GM19328 (cell line): Measurements from ENCODE around the gene INHBC.
"Not testable (repeated sequence)": the region's sequence is repeated elsewhere in the genome, so short reads cannot be mapped to it uniquely, and the experiment has no call there.

Experiments
- ATAC-seq: cut with Tn5 transposase; IDR thresholded peaks from one replicate; pipeline ENCODE4 v1.9.1; 2021; ENCODE audit warnings: mild to moderate bottlenecking, moderate library complexity; ENCODE audit not compliant: unreplicated experiment

Gene INHBC

DNA sequence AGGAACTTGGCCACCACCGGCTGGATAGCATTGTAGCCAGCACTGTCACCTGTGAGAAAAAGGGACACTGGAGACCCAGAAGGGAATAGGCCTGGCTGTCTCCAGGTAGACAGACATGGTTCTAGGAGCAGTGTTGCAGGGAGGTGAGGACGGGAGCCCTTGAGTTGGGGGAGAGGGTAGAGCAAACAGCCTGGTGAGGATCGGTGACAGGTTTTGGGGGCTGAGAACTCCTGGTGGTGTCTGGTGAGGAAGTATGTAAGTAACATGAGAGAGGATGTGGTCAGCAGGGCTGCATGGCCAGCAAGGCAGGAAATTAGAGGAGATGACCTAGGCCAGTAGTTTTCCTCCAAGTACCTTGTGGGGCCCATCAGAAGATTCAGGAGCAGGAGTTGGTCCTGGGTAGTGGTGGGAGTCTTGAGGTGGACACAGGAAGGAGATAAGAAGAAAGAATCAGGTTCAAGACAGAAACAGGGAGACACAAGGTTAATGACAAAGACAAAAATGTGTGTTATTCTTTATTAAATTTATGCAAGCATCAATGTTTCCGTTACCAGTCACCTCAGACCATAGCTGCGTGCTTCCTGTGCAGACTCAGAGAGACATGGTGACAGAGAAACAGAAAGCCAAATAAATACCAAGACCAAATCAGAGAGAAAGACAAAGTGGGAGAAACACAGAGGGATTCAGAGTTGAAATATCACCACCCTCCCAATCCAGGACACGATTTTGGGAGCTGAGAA is 45.0 kb downstream of the INHBC start, which contains the start of gene ARHGAP9:
Gene ARHGAP9 (minus strand): TSS at position 491 of the 740 bp plus-strand sequence. CDS start 460 bp downstream, at position 31.
- ATAC-seq: no peak

DNA sequence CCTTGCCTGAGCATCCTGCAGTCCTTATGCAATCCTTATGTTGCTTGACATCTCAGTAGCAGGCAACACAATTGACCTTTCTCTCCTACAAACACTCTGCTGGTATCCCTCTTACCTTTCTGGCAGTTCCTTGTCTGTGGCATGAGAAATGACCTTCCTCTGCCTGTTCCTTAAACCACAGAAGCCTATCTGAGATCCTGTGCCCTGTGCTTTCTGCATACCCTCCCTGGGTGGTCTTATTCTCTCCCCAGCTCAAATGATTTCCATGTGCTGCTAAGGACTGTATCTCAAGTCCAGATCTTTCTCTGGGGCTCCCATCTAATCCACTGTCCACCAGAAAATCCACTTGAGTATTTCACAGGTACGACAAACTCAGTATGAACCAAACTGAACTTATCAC is 47.1 kb downstream of the INHBC start:
- ATAC-seq: no peak

DNA sequence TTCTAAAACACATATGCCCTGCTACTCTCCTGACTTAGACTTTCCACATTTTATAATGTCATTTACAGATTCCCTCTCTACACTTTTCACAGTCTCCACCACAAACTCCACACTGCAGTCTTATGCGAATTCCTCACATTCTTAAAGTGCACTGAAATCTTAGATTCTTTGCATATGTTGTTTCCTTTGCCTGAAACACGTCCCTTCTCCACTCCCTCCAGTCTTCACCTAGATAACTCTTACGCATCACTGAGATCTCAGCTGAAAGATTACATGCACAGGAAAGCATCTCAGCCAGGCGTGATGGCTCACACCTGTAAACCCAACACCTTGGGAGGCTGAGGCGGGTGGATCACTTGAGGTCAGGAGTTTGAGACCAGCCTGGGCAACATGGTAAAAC is 48.9 kb downstream of the INHBC start:
- no peak for ATAC-seq

DNA sequence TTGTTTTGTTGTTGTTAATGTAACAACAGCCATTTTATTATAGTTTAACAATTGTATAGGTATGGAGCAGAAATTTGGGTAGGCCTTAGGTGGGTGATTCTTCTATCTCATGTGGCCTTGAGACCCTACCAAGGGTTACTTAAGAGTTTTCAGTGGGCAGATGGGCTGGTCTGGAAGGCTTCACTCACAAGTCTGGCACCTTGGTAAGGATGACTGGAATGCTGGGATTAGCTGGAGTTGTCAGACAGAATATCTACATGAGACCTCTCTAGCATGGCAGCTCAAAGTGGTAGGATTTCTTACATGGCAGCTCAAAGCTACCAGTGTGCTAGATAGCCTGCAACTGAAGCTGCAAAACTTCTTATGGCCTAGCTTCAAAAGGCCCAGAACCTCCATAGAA is 51.1 kb downstream of the INHBC start:
- ATAC-seq: no peak

DNA sequence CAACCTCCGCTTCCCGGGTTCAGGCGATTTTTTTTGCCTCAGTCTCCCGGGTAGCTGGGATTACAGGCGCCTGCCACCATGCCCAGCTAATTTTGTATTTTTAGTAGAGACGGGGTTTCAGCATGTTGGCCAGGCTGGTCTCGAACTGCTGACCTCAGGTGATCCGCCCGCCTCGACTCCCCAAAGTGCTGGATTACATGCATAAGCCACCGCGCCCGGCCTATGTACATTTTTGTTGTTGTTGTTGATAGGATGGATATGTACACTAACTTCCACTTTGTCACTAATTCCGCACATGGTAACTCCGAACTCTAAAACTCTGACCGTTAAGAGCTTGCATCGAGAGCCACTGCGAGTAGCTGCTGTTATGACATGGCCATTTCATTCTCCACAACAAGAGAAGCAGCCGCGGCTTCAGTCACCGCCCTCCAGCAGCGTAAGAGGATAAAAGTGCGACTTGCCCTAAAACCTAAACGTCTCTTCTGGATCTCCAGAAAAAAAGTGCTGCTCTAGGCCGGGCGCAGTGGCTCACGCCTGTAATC is 52.5 kb downstream of the INHBC start:
- ATAC-seq: no peak

DNA sequence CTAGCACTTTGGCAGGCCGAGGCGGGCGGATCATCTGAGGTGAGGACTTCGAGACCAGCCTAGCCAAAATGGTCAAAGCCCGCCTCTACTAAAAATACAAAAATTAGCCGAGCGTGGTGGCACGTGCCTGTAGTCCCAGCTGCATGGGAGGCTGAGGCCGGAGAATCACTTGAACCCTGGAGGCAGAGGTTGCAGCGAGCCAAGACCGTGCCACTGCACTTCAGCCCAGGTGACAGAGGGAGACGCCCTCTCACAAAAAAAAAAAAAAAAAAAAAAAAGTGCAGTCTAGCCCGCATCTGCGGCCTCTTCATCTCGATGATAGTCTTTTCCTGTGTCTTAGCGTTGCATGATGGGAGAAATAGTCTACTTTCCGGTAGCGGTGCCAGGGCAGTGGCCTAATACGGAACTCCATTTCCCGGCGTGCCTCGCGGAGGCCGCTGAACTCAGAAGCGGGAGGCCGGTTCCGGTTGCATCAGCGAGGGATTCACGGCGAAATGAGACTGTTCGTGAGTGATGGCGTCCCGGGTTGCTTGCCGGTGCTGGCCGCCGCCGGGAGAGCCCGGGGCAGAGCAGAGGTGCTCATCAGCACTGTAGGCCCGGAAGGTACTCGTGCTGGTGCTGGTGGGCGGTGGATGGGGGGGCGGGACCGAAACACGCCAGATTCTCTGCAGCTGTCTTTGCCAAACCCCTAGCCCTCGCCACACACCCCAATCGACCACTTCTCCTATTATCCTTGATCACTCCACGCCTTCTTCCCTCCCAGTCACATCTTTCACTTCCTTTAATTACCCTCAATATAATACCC is 53.2 kb downstream of the INHBC start, which contains the start of gene MARS1:
Gene MARS1 (plus strand): TSS at position 472 of the 805 bp plus-strand sequence. CDS start 23 bp downstream, at position 495.
- peak; percentile 98 for ATAC-seq

DNA sequence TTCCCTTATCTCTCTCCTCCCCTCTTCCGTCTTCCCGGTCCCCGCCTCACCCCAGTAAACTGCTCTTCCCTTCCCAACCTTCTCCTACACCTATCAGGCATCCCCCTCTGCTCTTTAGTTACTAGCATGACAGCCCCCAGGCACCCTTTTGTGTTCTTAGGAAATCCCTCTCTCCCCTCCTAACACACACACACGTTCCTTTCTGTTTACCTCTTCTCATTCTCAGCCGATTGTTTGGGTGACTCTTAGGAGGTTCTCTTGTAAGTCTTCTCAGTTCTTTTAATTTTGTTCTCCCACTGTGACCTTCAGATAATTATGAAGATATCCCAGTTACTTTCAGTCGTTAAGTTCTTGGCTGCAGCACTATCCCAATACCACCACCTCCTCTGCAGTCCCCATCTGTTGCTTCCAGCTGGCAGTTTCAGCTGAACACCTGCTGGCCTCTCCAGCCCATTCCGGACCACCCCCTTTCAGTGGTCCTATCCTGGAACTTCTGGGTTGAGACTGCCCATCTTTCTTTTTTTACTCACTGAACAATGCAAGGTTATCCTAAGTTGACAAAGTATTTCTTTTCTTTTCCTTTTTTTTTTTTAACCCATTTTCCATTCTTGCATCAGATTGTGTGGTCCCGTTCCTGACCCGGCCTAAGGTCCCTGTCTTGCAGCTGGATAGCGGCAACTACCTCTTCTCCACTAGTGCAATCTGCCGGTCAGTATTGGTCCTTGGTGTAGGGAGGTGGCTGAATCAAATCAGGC is 54.0 kb downstream of the INHBC start:
- no peak for ATAC-seq

DNA sequence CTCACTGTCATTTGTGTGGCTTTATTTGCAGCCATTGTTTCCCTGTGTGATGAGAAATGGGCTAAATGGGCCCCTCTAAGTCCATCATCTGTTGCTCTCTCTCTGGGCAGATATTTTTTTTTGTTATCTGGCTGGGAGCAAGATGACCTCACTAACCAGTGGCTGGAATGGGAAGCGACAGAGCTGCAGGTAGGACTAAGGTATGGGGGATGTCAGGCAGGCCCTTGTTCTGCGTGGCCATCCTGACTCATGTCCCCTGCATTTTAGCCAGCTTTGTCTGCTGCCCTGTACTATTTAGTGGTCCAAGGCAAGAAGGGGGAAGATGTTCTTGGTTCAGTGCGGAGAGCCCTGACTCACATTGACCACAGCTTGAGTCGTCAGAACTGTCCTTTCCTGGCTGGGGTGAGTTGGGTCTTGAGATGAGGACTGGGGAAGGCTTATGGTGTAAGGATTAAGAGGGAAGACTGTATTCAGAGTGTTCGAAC is 54.6 kb downstream of the INHBC start:
- no peak for ATAC-seq

DNA sequence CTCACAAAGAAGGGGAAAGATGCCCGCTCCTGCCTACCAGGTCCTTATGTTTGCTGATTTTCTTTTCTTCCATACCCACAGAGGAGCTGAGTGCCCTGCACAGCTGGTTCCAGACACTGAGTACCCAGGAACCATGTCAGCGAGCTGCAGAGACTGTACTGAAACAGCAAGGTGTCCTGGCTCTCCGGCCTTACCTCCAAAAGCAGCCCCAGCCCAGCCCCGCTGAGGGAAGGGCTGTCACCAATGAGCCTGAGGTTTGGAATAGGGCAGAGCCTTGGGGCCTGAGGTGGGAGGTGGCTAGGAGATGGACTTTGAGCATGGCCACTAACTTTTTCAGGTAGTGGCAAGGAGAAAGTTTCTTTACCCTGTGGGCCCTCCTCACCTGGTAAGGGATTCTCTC is 55.5 kb downstream of the INHBC start:
- no peak for ATAC-seq

DNA sequence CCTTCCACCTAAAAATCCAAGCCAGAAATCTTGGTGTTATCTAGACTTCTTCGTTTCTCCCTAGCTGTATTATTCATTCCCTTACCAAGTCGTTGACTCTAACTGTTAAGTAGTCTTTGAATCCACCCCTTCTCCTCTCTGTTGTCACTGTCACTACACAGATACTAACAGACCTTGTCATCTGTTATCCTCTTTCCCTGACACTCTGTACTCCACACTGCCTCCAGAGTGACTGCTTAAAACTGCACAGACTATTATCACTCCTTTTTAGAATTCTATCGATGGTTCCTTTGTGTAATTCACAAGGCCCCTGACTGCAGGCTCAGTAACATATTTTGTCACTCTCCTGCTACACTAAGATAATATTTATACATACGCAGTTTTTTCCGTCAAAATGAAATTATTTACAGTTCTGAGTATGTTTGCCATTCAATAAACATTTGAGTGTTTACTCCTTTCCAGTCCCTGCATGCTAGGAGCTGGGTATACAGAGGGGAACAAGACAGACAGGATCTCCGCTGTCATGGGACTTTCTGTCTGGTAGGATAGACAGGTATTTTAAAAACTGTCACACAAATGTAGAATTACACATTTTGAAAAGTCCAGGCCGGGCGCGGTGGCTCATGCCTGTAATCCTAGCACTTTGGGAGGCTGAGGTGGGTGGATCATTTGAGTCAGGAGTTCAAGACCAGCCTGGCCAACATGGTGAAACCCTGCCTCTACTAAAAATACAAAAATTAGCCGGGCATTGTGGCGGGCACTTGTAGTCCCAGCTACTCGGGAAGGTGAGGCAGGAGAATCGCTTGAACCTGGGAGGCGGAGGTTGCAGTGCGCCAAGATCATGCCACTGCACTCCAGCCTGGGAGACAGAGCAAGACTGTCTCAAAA is 57.1 kb downstream of the INHBC start:
- no peak for ATAC-seq

DNA sequence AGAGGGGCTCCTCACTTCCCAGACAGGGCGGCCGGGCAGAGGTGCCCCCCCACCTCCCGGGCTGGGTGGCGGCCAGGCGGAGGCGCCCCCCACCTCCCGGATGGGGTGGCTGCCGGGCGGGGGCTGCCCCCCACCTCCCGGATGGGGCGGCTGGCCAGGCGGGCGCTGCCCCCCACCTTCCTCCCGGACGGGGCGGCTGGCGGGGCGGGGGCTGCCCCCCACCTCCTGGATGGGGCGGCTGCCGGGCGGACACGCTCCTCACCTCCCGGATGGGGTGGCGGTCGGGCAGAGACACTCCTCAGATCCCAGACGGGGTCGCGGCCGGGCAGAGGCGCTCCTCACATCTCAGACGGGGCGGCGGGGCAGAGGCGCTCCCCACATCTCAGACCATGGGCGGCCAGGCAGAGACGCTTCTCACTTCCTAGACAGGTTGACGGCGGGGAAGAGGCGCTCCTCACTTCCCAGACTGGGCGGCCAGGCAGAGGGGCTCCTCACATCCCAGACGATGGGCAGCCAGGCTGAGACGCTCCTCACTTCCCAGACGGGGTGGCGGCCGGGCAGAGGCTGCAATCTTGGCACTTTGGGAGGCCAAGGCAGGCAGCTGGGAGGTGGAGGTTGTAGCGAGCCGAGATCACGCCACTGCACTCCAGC is 60.6 kb downstream of the INHBC start:
- not testable (repeated sequence) for ATAC-seq

DNA sequence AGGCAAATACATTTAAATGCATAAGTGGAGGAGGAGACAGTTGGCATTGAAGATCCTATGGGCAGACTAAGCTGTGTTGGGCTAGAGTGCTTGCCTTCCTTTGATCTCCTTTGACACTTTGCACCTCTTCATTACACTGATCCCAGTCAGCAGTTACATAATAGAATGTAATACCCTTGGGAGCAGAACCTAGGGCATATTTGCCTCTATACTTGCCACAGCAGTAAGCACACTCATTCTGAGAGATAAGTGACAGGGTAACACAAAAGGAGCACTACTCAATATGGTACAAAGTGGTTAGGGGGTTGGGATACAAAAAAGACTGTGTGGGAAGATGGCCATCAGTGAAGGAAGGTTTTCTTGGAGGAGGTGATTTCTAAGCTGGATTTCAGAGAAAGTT is 62.2 kb downstream of the INHBC start:
- no peak for ATAC-seq

DNA sequence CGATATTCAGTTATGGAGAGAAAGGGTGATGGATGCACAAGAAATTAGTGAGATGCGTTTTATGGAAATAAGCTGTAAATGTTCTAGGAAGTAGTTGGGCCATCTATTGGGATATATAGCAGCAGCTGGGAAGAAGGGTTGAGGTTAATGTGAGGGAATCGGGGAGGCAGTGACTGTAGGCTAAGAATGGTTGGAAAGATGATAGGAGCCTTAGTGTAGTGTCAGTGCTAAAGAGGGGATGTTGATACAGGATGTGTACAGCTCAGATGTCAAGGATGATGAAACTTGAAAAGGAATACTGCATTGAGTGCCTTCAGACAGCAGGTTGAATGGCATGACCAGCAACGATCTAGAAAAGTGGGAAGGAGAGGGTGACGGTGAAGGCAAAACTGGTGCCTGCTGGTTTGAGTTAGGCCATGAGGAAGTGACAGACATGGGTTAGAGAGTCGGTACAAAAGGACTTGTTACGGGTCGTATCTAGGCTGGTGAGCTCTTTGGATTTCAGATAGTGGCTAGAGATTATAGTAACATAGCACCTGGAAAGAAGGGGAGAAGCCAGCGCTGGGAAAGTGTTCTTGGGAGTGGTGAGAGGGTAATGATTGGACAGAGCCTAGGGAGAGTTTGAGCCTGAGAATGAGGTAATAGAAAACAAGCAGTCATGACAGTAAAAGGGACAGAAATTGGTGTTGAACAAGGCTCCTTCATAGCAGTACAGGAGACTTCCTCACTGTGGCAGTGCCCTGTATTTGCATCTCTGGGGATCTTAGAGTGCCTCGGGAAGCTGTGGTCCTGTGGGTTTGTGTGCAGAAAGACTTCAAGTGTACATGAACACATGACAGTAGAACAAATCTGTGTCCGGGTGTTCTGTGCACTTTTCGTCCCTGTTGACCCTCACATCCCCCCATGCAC is 62.9 kb downstream of the INHBC start:
- no peak for ATAC-seq

DNA sequence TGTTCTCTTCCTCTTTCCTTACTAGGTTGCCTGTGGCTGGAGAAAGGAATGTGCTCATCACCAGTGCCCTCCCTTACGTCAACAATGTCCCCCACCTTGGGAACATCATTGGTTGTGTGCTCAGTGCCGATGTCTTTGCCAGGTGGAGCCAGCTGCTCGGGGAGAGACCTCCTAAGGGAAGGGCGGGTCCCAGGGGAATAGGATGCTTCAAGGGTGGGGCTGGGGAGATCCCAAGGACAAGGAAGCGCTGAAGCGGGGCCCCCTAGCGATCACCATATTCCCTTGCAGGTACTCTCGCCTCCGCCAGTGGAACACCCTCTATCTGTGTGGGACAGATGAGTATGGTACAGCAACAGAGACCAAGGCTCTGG is 63.5 kb downstream of the INHBC start:
- ATAC-seq: no peak

DNA sequence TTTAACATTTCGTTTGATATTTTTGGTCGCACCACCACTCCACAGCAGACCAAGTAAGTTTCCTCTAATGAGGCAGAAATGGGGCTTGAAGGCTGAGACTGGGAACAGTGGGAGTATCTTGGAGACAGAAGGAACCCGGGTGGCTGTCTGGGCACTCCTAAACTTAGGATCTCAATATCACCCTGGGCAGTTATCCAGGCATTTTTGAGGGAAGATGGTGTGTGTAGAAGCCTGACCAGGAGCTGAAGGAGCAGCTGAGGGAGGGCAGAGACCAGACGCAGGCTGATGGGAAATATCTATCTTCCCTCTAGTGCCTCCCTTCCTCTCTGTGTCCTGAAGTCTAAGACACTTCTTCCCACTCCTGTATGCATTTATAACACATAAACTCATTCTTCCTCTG is 64.0 kb downstream of the INHBC start:
- ATAC-seq: no peak

DNA sequence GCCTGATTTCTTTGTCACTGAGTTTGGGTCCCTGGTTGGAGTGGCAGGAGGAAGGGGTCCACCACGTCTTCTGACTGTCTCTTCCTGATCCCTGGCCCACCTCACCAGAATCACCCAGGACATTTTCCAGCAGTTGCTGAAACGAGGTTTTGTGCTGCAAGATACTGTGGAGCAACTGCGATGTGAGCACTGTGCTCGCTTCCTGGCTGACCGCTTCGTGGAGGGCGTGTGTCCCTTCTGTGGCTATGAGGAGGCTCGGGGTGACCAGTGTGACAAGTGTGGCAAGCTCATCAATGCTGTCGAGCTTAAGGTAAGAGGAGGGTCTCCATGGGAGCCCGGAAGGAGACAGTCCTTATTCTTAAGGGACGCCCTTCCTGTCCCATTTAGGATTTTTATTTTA is 65.6 kb downstream of the INHBC start:
- ATAC-seq: no peak
